H1 (cell line): Measurements from ENCODE around the gene TMBIM1.

Source experiments
- KDM1A ChIP-seq: fragments of 200-600, 300-600 bp; sonication (generic); IDR thresholded peaks from 2 replicates; pipeline ENCODE4 v1.7.1; 2016; ENCODE audit warnings: mild to moderate bottlenecking, low read length, borderline replicate concordance
- RFX5 ChIP-seq: IDR thresholded peaks from 2 replicates; pipeline ENCODE4 v1.6.1; 2011; ENCODE audit warnings: low read depth, low read length, improper control_type of control experiment, borderline replicate concordance

DNA sequence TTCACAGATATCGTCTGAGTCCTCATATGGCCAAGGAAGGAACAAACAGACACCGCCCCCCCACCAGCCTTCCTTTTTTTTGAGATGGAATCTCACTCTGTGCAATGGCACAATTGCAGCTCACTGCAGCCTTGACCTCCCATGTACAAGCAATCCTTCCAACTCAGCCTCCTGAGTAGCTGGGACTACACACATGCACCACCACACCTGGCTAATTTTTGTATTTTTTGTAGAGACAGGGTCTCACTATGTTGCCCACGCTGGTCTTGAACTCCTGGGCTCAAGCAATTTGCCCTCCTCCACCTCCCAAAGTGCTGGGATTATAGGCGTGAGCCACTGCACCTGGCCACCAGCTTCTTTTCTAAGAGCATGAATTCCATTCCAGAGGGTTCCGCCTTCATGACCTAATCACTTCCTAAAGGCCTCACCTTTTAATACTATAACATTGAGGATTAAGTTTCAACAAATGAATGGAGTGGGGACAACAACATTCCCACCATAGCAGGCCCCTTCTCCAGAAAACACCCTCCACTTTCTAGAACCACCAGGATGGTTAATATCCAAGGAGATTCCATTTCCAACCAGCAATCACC lies 2.2 kb upstream of the TMBIM1 start:
- TF ChIP-seq RFX5, result no peak
- no peak for TF ChIP-seq KDM1A
